K562 (cell line): ENCODE data around the gene SLC19A1. TPM values are rescaled to one million over a fixed set of nuclear protein-coding genes. Genes with fewer than 3 reads are reported as not detected.

ENCODE experiments used
- CEBPG ChIP-seq, 3 experiments: fragments of 200-800 bp in 1 of 3; sonication (Bioruptor generic) in 1 of 3; sonication (generic) in 1 of 3; formaldehyde crosslinking in 1 of 3; IDR thresholded peaks in 2 of 3; conservative IDR thresholded peaks in 1 of 3; 2 replicates each; pipeline versions ENCODE4 v1.6.1 to v1.8.0; 2016 to 2022; ENCODE audit warnings: missing compliant biosample characterization in 2 of 3, missing genetic modification characterization in 2 of 3, mild to moderate bottlenecking in 1 of 3, missing genetic modification reagents in 1 of 3
- CHD4 ChIP-seq: fragments of 200-600 bp; sonication (generic); IDR thresholded peaks from 3 replicates; pipeline ENCODE4 v1.6.1; 2012; ENCODE audit warnings: low read depth, mild to moderate bottlenecking, mixed read lengths, low read length, inconsistent platforms; ENCODE audit not compliant: insufficient read depth, insufficient replicate concordance, poor library complexity, severe bottlenecking
- CHD7 ChIP-seq: fragments of 200-600 bp; sonication (generic); IDR thresholded peaks from one replicate; pipeline ENCODE4 v1.6.1; 2012; ENCODE audit warnings: mild to moderate bottlenecking, low read depth, low read length, inconsistent platforms
- DMBX1 ChIP-seq: fragments of 250-450 bp; sonication (Bioruptor Pico); IDR thresholded peaks from 2 replicates; pipeline ENCODE4 v1.8.0; 2022; ENCODE audit warnings: inconsistent platforms, mild to moderate bottlenecking, moderate library complexity, borderline replicate concordance
- FOXP4 ChIP-seq: sonication (generic); formaldehyde crosslinking; IDR thresholded peaks from 2 replicates; pipeline ENCODE4 v1.8.0; 2022; ENCODE audit warnings: mild to moderate bottlenecking, missing genetic modification reagents, borderline replicate concordance
- JUNB ChIP-seq: fragments of 450-650 bp; formaldehyde crosslinking; conservative IDR thresholded peaks from 2 replicates; pipeline ENCODE4 v1.4.0; 2020; ENCODE audit warnings: mild to moderate bottlenecking
- MYNN ChIP-seq, 2 experiments: sonication (generic); formaldehyde crosslinking in 1 of 2; IDR thresholded peaks; 2 replicates each; pipeline versions ENCODE4 v1.5.0 to v1.6.1; 2016 to 2020; ENCODE audit warnings: antibody characterized with exemption in 1 of 2, missing genetic modification reagents in 1 of 2
- TAF15 ChIP-seq: fragments of 200-400 bp; formaldehyde crosslinking; IDR thresholded peaks from 2 replicates; pipeline ENCODE4 v1.6.1; 2017; ENCODE audit warnings: mild to moderate bottlenecking, low read depth, low read length, moderate library complexity
- TSC22D4 ChIP-seq: fragments of 450-650 bp; IDR thresholded peaks from 2 replicates; pipeline ENCODE4 v1.6.1; 2016; ENCODE audit warnings: missing genetic modification characterization, missing biosample characterization, control low read depth
- YY1 ChIP-seq, 3 experiments: IDR thresholded peaks; 2 replicates each; pipeline ENCODE4 v1.6.1; 2011; ENCODE audit warnings: low read length in 2 of 3, mild to moderate bottlenecking in 2 of 3, moderate library complexity in 2 of 3, borderline replicate concordance in 1 of 3, control low read depth in 1 of 3, low read depth in 1 of 3; ENCODE audit not compliant: insufficient read depth in 3 of 3, insufficient replicate concordance in 2 of 3, control insufficient read depth in 1 of 3, insufficient read length in 1 of 3; ENCODE audit errors: extremely low read depth in 1 of 3
- ZKSCAN8 ChIP-seq: fragments of 200-800 bp; sonication (Bioruptor generic); IDR thresholded peaks from 2 replicates; pipeline ENCODE4 v1.6.1; 2016; ENCODE audit warnings: missing genetic modification characterization, missing compliant biosample characterization
- ZNF551 ChIP-seq: fragments of 250-450 bp; sonication (Bioruptor Pico); IDR thresholded peaks from 2 replicates; pipeline ENCODE4 v1.5.0; 2021; ENCODE audit warnings: mild to moderate bottlenecking, moderate library complexity
- polyA plus RNA-seq, 8 experiments: library from polyadenylated mRNA; depleted of rRNA in 4 of 8; stranded (reverse) in 5 of 8; unstranded in 3 of 8; fragments of >200 nt; fragmentation: Nextera tagmentation in 2 of 8; fragmentation: Illumina TruSeq in 1 of 8; extraction: Ambion mirVana in 2 of 8; extraction: Trizol in 1 of 8; gene quantifications; 2 replicates each; pipeline versions ENCODE4 v1.2.1 to v1.2.3, GENCODE V29; 2011 to 2014; ENCODE audit warnings: inconsistent platforms in 1 of 8, missing spikeins in 1 of 8
- total RNA-seq, 7 experiments: library from RNA; depleted of rRNA in 6 of 7; stranded (reverse); fragments of >200 nt in 6 of 7; fragmentation: Illumina TruSeq in 2 of 7; extraction: Trizol in 2 of 7; gene quantifications; 2 replicates each; pipeline versions ENCODE4 v1.2.1 to v1.2.3, GENCODE V29; 2011 to 2021; ENCODE audit warnings: low replicate concordance in 1 of 7

Gene SLC19A1
- total and polyA plus RNA-seq, 9 of the 15 experiments (the other 6 are each of a cell fraction or from before 2014, with no cell fraction given), result 0.65 to 88.7 (median 12.0) TPM

GRCh38 chr21:45591619-45592207 lies 49.5 kb upstream of the SLC19A1 start (continued):
- TF ChIP-seq CHD7 (no peak), CEBPG (CRISPR knock-in tag; IDR thresholded peaks at IDR 0.05) (no peak), CEBPG (tag; conservative IDR thresholded peaks at IDR 0.05 in 1 of 2, IDR thresholded peaks at IDR 0.05 in 1 of 2) (no peak), ZKSCAN8 (CRISPR knock-in tag) (no peak), TSC22D4 (tag) (0 out of 2 replicates have a peak, but pooled peaks have one; percentile 6), TAF15 (no peak), MYNN (IDR thresholded peaks at IDR 0.05) (no peak), MYNN (CRISPR knock-in tag; IDR thresholded peaks at IDR 0.05) (no peak), YY1 (IDR thresholded peaks at IDR 0.05; ENCODE audit: borderline replicate concordance in 1 of 3, control insufficient read depth in 1 of 3, extremely low read depth in 1 of 3, insufficient read depth in 3 of 3, insufficient read length in 1 of 3, insufficient replicate concordance in 2 of 3, low read depth in 1 of 3, low read length in 2 of 3) (no peak), DMBX1 (no peak), JUNB (no peak), ZNF551 (CRISPR knock-in tag) (no peak), CHD4 (no peak), FOXP4 (CRISPR knock-in tag) (0 out of 2 replicates have a peak, but pooled peaks have one; percentile 33)
